Mononuclear cell (primary cell): ENCODE measurements around the gene ASPHD2. TPM values are rescaled to one million over a fixed set of nuclear protein-coding genes. Genes with fewer than 3 reads are reported as not detected.
"Not testable (repeated sequence)": the region's sequence is repeated elsewhere in the genome, so short reads cannot be mapped to it uniquely, and the experiment has no call there.

ENCODE experiments used
- H3K27me3 ChIP-seq: 2 replicates; pipeline ENCODE4 v1.6.0; 2011; ENCODE audit warnings: low read length, control low read depth; ENCODE audit not compliant: insufficient read depth
- H3K4me1 ChIP-seq: 2 replicates; pipeline ENCODE4 v1.5.1; 2011; ENCODE audit warnings: mild to moderate bottlenecking, low read length, control low read depth; ENCODE audit not compliant: insufficient read depth
- H3K4me3 ChIP-seq: 2 replicates; pipeline ENCODE4 v1.5.1; 2011; ENCODE audit warnings: mild to moderate bottlenecking, low read length, moderate library complexity
- H3K9me3 ChIP-seq: 2 replicates; pipeline ENCODE4 v1.5.1; 2011; ENCODE audit warnings: low read depth, mild to moderate bottlenecking, control low read depth, low read length
- total RNA-seq: library from RNA; depleted of rRNA; stranded (reverse); fragments of >200 nt; gene quantifications from one replicate; pipeline ENCODE4 v1.2.3, GENCODE V29; 2012

The ASPHD2 gene
- total RNA-seq, 1 donor, result 2.7 TPM

DNA sequence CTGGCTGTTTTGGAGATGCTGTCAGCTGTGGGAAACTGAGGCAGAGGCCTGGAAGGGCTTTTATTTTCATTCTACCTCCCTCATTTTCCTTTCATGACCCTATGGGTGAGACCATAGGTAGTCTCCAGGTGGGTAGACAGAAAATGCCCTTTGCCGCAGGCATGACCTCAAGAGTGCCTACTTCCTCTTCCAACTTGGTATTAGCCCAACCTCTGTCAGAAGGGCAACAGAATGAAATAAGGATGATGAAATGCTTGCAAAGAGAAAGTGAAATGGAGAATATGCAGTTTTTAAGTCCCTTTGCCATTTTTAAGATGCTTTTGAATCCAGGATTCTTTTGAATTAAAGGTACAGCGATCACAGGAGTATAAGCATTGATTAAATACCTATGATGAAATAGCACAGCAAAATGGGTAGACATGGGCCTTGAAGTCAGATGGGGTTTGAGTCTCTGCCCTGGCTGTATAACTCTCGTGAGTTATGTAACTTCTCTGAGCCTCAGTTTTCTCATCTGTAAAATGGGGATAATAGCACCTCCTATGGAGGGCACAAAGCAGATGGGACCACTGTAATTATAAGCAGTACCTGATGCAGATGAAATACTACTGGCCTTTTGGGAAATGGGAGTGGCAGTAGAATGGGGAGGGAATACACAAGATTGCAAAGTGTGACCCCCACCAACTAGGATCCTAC, 3.7 kb downstream of the ASPHD2 start:
- H3K27me3 ChIP-seq, result no peaks in the 10 kb centered on the region
- peaks cover 63% of the 10 kb centered on the region for H3K4me1 ChIP-seq
- no peak overlapping the region for H3K4me3 ChIP-seq
- no peaks in the 10 kb centered on the region for H3K9me3 ChIP-seq

DNA sequence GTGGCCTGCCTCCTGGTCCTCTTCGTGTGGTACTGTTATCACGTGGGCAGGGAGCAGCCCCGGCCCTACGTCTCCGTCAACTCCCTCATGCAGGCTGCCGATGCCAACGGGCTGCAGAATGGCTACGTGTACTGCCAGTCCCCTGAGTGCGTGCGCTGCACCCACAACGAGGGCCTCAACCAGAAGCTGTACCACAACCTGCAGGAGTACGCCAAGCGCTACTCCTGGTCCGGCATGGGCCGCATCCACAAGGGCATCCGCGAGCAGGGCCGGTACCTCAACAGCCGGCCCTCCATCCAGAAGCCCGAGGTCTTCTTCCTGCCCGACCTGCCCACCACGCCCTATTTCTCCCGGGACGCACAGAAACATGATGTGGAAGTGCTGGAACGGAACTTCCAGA, 4.7 kb downstream of the ASPHD2 start:
- H3K4me3 ChIP-seq, result no peak overlapping the region
- H3K9me3 ChIP-seq, result no peaks in the 10 kb centered on the region
- no peaks in the 10 kb centered on the region for H3K27me3 ChIP-seq
- peaks cover 54% of the 10 kb centered on the region for H3K4me1 ChIP-seq

DNA sequence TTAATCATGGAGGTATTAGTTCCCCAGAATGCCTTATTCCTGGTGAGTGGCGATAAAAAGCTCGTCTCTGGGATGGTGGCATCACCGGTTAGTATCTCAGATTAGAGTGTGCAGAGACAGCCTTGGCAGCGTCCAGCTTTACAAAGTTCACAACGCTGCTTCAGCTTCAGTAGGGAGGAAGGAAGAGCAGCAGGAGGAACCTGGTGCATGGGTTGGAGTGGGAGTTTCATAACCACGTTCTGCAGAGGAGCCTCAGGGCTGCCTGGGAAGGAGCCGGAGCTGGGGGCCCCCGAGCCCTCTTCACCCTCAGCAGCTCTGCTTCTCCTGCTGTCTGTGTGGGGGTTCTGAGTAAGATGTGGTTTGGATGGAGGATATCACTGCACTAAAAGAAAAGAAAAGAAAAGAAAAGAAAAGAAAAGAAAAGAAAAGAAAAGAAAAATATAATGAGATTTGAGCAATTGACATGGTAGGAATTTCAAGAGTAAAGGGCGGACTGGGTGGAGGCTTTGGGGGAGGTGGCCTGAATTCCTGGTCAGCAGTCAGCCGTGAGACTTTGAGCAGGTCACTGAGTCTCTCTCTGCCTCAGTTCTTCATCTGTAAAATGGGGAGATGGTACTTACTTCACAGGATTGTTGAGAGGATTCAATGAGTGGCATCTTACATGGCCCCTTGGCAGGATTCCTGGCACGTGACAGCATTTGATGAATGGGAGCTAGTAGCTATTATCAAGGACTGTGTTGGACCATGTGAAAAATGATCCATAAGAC, 6.5 kb downstream of the ASPHD2 start:
- no peak overlapping the region for H3K4me3 ChIP-seq
- H3K4me1 ChIP-seq, result peaks cover 43% of the 10 kb centered on the region
- H3K27me3 ChIP-seq, result no peaks in the 10 kb centered on the region
- no peaks in the 10 kb centered on the region for H3K9me3 ChIP-seq

DNA sequence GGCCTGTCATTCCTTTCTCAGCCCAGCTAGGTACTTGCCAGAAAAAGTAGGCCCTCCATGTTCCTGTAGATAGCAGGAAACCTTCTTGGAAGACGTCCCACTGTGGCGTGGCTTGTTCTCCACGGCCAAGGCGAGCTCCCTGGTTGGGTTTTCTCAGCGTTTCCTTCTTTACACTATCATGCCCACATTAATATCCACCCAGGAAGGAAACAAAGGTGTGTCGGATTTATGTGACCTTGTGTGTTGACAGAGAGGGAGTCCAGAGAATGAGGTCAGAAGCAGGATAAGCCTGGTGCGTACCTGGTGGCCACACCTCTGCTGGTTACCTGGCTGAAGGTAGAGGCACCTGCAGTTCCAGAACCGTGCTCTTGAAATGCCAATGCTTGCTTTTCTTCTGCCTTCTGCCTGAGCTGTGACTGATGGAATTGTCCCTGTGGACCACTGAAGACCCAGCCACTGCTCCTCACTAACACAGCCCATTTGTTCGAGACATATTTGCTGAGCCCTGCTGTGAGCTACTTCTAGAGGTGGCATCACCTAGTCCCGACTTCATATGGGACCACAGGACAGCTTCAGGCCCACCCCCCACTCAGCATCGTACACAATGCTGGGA, 7.9 kb downstream of the ASPHD2 start:
- H3K9me3 ChIP-seq, result no peaks in the 10 kb centered on the region
- no peak overlapping the region for H3K4me3 ChIP-seq
- H3K4me1 ChIP-seq, result peaks cover 28% of the 10 kb centered on the region
- no peaks in the 10 kb centered on the region for H3K27me3 ChIP-seq

DNA sequence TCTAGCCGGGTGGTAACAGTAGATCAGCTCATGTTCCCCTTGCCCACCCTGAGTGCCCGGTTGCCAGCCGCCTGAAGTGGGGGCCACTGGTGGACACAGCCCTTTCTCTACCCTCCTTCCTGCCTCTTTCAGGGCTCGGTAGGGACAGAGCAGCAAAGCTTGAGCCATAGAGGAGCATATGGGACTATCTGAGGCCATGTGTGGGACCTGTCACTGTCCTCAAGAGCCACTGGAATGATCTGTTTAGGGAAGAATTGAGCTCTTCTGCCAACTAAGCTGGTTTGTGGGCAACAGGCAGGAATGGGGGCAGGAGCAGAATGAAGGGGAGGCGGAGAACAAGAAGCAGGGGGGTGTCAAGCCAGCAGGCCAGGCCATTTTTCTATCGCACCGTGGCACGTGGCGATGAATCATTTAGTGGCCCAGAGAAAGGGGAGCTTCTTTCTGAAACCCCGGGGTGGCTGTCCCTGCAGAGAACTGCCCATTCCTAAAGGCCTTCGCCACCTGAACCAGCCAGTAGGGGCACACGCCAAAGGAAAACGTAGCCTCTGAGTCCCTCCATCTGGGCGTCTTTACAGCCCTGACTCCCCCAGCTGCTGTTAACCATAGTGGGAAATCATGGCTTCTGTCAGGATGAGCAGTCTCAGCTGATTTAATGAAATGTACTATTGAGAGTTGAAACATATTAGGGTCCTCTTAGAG, 8.8 kb downstream of the ASPHD2 start:
- H3K4me1 ChIP-seq, result peaks cover 20% of the 10 kb centered on the region
- no peaks in the 10 kb centered on the region for H3K9me3 ChIP-seq
- no peak overlapping the region for H3K4me3 ChIP-seq
- no peaks in the 10 kb centered on the region for H3K27me3 ChIP-seq

DNA sequence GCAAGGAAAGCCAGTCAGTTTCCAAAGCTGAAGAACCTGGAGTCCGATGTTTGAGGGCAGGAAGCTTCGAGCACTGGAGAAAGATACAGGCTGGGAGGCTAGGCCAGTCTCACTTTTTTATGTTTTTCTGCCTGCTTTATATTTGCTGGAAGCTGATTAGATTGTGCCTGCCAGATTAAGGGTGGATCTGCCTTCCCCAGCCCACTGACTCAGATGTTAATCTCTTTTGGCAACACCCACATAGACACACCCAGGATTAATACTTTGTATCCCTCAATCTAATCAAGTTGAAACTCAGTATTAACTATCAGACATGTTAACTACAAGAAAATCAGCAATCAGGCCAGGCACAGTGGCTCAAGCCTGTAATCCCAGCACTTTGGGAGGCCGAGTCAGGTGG, 9.7 kb downstream of the ASPHD2 start:
- peaks cover 16% of the 10 kb centered on the region for H3K4me1 ChIP-seq
- not testable (repeated sequence) for H3K9me3 ChIP-seq, H3K4me3 ChIP-seq, H3K27me3 ChIP-seq

DNA sequence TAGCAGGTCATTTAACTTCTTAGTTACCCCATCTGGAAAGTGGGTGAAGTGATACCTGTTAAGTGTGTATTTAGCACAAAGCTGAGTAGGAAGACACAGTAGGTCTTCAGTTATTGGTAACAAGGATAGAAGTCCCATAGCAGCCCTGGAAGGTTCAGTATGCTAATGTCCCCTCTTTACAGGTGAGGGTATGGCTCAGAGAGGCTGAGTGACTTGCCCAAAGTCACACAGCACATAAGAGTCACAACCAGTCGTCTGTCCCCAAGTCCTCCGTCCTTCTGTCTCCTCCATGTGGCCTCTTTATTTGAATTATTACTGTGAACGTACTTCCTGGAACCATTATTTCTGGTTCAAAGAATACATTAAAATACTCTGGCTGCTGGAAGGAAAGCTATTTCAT, 10.5 kb downstream of the ASPHD2 start:
- Histone ChIP-seq H3K4me3 (no peak overlapping the region), H3K27me3 (no peaks in the 10 kb centered on the region), H3K4me1 (peaks cover 13% of the 10 kb centered on the region), H3K9me3 (no peaks in the 10 kb centered on the region)

DNA sequence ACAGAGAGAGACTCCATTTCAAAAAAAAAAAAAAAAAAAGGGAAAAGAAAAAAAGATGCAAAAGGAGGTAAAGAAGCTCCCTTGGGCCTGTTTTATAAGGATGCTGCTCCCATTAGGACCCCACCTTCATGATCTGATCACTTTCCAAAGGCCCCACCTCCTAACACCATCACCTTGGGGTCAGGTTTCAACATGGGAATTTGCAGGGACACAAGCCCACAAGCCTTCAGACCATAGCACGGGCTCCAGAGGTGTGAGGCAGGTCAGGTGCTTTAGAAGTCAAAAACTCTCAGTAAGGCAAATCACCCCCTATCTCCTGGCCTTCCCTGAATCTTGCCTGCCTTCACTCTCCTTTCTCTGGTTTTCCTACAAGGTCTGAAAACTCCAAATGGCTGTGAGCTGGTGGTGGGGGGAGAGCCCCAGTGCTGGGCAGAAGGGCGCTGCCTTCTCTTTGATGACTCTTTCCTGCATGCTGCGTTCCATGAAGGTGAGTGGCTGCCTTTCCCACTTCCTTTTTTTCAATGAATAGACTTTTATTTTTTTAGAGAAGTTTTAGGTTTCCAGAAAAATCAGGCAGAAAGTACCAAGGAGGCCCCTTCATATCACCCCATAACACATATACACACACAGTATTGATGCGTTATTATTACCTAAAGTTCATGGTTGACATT, 13.2 kb downstream of the ASPHD2 start:
- Histone ChIP-seq H3K27me3 (no peaks in the 10 kb centered on the region), H3K4me1 (no peaks in the 10 kb centered on the region), H3K4me3 (no peak overlapping the region), H3K9me3 (no peaks in the 10 kb centered on the region)

DNA sequence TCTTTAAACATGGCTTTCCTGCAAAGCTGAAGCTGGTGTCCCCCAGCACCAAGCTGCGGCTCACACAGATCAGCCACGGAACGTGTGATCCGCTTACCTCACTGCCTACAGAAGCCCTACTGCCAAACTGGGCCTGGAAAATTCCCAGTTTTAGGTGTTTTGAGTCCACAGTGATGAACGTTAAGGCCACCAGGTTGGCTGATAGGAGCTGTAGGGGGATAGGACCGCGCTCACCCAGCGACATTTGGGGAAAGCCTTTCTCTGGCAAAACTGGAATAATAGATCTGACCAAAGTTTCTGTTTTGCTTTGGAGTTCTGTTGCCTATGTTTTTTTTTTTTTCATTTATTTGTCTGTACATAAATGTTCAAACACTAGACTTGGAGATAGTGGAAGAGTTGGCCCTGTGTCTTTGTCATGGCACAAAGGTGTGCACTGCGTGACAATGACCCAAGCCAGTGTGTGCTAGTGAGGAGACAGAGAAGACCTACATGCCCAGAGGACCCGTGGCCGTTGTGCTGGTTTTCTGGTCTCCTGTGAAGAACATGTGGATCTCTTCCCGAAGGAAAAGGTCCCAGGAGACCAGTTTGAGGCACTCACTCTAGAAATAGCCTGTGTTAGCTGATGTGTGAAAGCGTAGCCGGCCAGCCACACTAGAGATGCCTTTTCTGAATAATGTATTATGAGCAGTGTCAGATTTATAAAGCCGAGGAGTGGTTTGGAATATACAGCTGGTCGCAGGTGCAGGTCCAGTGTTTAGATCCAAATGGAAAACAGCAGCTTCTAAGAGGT, 15.0 kb downstream of the ASPHD2 start:
- Histone ChIP-seq H3K9me3 (no peaks in the 10 kb centered on the region), H3K4me1 (no peaks in the 10 kb centered on the region), H3K27me3 (no peaks in the 10 kb centered on the region), H3K4me3 (no peak overlapping the region)

DNA sequence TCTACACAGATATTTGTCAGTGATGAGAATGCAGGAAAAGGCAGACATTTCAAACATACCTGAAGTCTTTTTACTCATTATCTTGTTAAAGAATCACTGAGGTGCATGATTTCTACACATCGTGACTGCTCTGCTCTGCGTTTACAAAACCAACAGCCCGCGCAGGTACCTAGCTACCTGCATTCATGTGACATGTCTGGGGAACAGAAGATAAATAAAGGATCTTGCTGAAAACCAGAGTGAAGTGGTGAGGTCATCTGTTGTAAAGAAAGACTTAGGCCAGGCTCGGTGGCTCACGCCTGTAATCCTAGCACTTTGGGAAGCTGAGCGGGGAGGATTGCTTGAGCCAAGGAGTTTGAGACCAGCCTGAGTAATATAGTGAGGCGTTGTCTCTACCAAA, 15.7 kb downstream of the ASPHD2 start:
- no peaks in the 10 kb centered on the region for H3K27me3 ChIP-seq
- H3K4me3 ChIP-seq, result no peak overlapping the region
- H3K9me3 ChIP-seq, result no peaks in the 10 kb centered on the region

DNA sequence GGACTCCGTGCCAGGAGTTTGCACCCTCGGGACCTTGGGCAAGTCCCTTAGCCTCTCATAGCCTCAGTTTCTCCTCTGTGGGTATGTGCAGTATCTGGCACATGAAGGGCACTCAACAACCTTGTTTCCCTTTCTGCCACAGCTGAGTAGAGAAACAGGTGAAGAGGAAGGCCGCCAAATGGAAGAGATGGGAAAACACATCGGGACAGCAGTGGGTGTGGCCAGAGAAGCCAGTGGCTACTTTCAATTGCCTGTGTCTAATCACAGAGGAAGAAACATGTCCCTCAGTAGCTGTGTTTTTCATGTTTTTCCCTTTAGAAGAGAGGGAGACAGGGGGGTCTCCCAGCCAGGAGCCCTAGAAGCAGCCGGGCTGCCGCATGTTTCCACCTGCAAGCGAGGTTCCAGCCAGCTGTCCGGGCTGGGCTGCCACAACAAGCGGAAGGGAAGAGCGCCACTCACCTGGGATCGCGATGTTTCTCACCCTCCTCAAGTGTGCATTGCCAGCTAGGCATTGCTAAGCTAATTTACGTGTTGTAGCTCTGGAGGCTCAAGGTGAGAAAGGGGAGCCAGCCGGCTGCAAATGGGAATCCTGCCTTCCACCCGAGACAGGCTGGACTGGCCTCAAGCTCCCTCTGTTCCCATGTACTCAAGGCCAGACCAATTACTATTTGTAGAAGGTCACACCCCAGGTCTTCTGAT, 16.7 kb downstream of the ASPHD2 start:
- Histone ChIP-seq H3K4me3 (no peak overlapping the region), H3K4me1 (no peaks in the 10 kb centered on the region), H3K27me3 (no peaks in the 10 kb centered on the region), H3K9me3 (no peaks in the 10 kb centered on the region)

More for the DNA sequence above, 15.7 kb downstream of the ASPHD2 start:
- H3K4me1 ChIP-seq, result no peaks in the 10 kb centered on the region

DNA sequence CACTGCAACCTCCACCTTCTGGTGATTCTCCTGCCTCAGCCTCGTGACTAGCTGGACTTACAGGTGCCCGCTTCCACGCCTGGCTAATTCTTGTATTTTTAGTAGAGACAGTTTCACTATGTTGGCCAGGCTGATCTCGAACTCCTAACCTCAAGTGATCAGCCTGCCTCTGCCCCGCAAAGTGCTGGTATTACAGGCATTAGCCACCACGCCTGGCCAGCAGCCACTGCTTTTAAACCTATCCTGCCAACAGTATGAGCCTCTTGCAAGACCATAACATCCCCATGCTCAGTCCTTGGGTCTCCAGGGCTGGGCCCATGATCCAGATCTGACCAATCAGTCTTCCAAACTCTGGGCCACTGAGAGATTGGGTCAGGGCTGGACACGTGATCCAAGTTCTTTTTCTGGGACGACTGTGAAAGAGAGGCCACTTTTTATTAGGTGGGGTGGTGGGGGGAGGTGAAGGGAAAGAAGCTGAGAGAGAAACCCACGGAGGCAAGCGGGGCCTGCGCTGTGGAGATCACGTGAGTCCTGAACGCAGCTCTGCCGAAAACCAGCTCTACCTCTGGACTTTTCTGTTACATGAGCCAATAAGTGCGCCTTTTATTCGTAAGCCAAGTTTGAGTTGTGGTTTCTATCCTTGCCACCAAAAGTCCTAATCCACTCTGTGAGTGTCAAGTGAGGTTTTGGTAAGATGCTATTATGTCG, 17.9 kb downstream of the ASPHD2 start:
- Histone ChIP-seq H3K9me3 (no peaks in the 10 kb centered on the region), H3K4me3 (no peak overlapping the region), H3K27me3 (no peaks in the 10 kb centered on the region), H3K4me1 (no peaks in the 10 kb centered on the region)

DNA sequence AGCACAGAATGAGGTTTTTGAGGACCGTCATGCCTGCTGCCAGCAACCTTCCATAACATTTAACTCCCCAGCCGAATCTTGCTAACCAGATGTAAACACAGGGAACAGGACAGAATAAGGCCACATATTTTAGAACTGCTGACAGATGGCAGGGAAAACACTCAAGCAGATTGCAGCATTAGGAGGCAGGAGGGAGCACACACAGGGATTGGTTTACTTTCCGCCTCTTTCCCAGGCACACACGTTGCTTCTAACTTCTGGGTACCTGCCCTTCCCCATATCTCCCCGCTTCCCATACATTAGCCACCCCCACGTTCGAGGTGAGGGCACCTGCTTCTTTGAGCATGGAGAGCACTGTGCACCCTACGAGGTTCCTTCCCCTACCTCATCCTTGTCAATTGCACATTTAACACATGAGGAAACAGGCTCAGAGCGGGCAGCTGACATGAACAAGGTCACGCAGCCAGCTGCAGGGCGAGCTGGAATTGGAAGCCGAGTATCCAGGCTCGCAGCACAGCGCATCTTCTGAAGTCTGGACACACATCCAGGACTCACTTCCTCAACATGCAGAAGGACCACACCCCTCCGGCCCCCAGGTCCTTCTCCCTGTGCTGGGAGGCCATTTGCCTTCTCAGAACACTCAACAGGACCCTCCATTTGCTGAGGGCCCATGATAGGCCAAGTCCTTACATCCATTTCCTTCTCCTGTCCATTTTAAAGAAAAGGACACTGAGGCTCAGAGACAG, 18.7 kb downstream of the ASPHD2 start:
- no peak overlapping the region for H3K4me3 ChIP-seq
- H3K27me3 ChIP-seq, result no peaks in the 10 kb centered on the region
- no peaks in the 10 kb centered on the region for H3K9me3 ChIP-seq
- no peaks in the 10 kb centered on the region for H3K4me1 ChIP-seq
